Stimulated activated CD4-positive, alpha-beta T cell treated with anti-CD3 and anti-CD28 coated beads, TNF-alpha, amount 100 ng/mL, for 24 hours (primary cell): Measurements from ENCODE around the gene PEX14.

Experiments used
- DNase-seq, 3 experiments: peaks; one replicate each; pipeline ENCODE4 v3.0.0-alpha.2; 2020; ENCODE audit warnings: low read depth in 3 of 3

PEX14 gene

GRCh38 chr1:10516925-10517676, 42.4 kb downstream of the PEX14 start:
- DNase-seq: no peak

GRCh38 chr1:10517677-10517982, 42.9 kb downstream of the PEX14 start:
- DNase-seq: no peak

GRCh38 chr1:10519016-10519417, 44.3 kb downstream of the PEX14 start:
- DNase-seq: no peak

- no peak for DNase-seq
Measured at GRCh38 chr1:10520497-10520896, 45.7 kb downstream of the PEX14 start.

GRCh38 chr1:10520952-10521351, 46.2 kb downstream of the PEX14 start:
- no peak for DNase-seq

- DNase-seq: no peak
Measured at GRCh38 chr1:10521537-10522157, 46.9 kb downstream of the PEX14 start.

GRCh38 chr1:10522322-10522860, 47.6 kb downstream of the PEX14 start:
- no peak for DNase-seq

GRCh38 chr1:10525208-10525607, 50.5 kb downstream of the PEX14 start:
- no peak for DNase-seq

- DNase-seq: no peak
Measured at GRCh38 chr1:10528066-10529014, 53.6 kb downstream of the PEX14 start.

GRCh38 chr1:10529091-10529490, 54.3 kb downstream of the PEX14 start:
- DNase-seq: no peak

- DNase-seq: no peak
Measured at GRCh38 chr1:10529765-10530164, 55.0 kb downstream of the PEX14 start.

- DNase-seq: no peak
Measured at GRCh38 chr1:10530281-10530740, 55.6 kb downstream of the PEX14 start.

GRCh38 chr1:10530756-10531495, 56.2 kb downstream of the PEX14 start:
- DNase-seq: no peak

- no peak for DNase-seq
Measured at GRCh38 chr1:10532362-10532761, 57.6 kb downstream of the PEX14 start.

GRCh38 chr1:10534519-10534918, 59.8 kb downstream of the PEX14 start:
- DNase-seq: no peak

- DNase-seq: no peak
Measured at GRCh38 chr1:10536133-10536770, 61.5 kb downstream of the PEX14 start.

- DNase-seq: no peak
Measured at GRCh38 chr1:10537082-10537766, 62.5 kb downstream of the PEX14 start.

- no peak for DNase-seq
Measured at GRCh38 chr1:10538646-10539355, 64.1 kb downstream of the PEX14 start.

- no peak for DNase-seq
Measured at GRCh38 chr1:10539411-10540043, 64.8 kb downstream of the PEX14 start.
